ENCODE data around the gene FAM171A2.

FAM171A2 gene

GRCh38 chr17:44327715-44328449 lies 35.8 kb downstream of the FAM171A2 start:
- TF ChIP-seq ZFX (IDR thresholded peaks at IDR 0.05; ENCODE audit: borderline replicate concordance) (no peak), CTCF (IDR thresholded peaks at IDR 0.05) (no peak)

GRCh38 chr17:44326861-44327444 lies 36.7 kb downstream of the FAM171A2 start:
- no peak for TF ChIP-seq CTCF (IDR thresholded peaks at IDR 0.05)
- no peak for TF ChIP-seq ZFX (IDR thresholded peaks at IDR 0.05; ENCODE audit: borderline replicate concordance)
- peak overlapping the region; percentile 98 for H3K27ac ChIP-seq

More at GRCh38 chr17:44327715-44328449, 35.8 kb downstream of the FAM171A2 start:
- peak overlapping the region; percentile 98; the same call in 1 of the 2 replicates for H3K27ac ChIP-seq

GRCh38 chr17:44324571-44325275 lies 38.9 kb downstream of the FAM171A2 start, which contains the start of gene SLC25A39:
Gene SLC25A39 (minus strand): TSS chr17:44324823. CDS start chr17:44323562, 1,261 bp downstream.
- TF ChIP-seq ZFX (IDR thresholded peaks at IDR 0.05; ENCODE audit: borderline replicate concordance) (no peak), CTCF (IDR thresholded peaks at IDR 0.05) (peak; percentile 4; the same call in 1 of the 2 replicates)
- peak within 1 kb of the TSS; percentile 98 for H3K27ac ChIP-seq

- peak overlapping the region; percentile 98 for H3K27ac ChIP-seq
- TF ChIP-seq ZFX (IDR thresholded peaks at IDR 0.05; ENCODE audit: borderline replicate concordance), result no peak
- TF ChIP-seq CTCF (IDR thresholded peaks at IDR 0.05), result no peak
Measured at GRCh38 chr17:44324092-44324570, 39.5 kb downstream of the FAM171A2 start.

- peak overlapping the region; percentile 98 for H3K27ac ChIP-seq
- TF ChIP-seq CTCF (IDR thresholded peaks at IDR 0.05) (no peak), ZFX (IDR thresholded peaks at IDR 0.05; ENCODE audit: borderline replicate concordance) (no peak)
Measured at GRCh38 chr17:44323359-44324091, 40.1 kb downstream of the FAM171A2 start.

- no peak for TF ChIP-seq CTCF (IDR thresholded peaks at IDR 0.05)
- no peak for TF ChIP-seq ZFX (IDR thresholded peaks at IDR 0.05; ENCODE audit: borderline replicate concordance)
- H3K27ac ChIP-seq, result peak overlapping the region; percentile 98
Measured at GRCh38 chr17:44322236-44322895, 41.3 kb downstream of the FAM171A2 start.
